OCI-LY1 (cell line): Measurements from ENCODE around the gene TMBIM4.

Experiments
- H2AFZ ChIP-seq: fragments of 200-600 bp; sonication (generic), shearing (Covaris generic); 2 replicates; pipeline ENCODE4 v1.6.0; 2014; ENCODE audit warnings: antibody characterized with exemption, mild to moderate bottlenecking, low read length
- H3F3A ChIP-seq: fragments of 200-600 bp; sonication (generic), shearing (Covaris generic); 2 replicates; pipeline ENCODE4 v1.6.0; 2014; ENCODE audit warnings: mild to moderate bottlenecking, antibody characterized with exemption, low read length, moderate library complexity; ENCODE audit not compliant: insufficient read depth
- H3K27ac ChIP-seq: fragments of 200-600 bp; sonication (generic); 2 replicates; pipeline ENCODE4 v1.5.1; 2014; ENCODE audit warnings: low read length, mixed run types, mild to moderate bottlenecking, low read depth; ENCODE audit not compliant: poor library complexity, severe bottlenecking
- H3K27me3 ChIP-seq: fragments of 200-600 bp; sonication (generic); 2 replicates; pipeline ENCODE4 v1.6.0; 2014; ENCODE audit warnings: antibody characterized with exemption, mild to moderate bottlenecking, low read length, moderate library complexity; ENCODE audit not compliant: insufficient read depth
- H3K36me3 ChIP-seq: fragments of 200-600 bp; sonication (generic); 2 replicates; pipeline ENCODE4 v1.6.1; 2014; ENCODE audit warnings: mild to moderate bottlenecking, antibody characterized with exemption, low read length, moderate library complexity, mixed read lengths; ENCODE audit not compliant: insufficient read depth
- H3K4me1 ChIP-seq: fragments of 200-600 bp; sonication (generic); 2 replicates; pipeline ENCODE4 v1.5.1; 2014; ENCODE audit warnings: mild to moderate bottlenecking, low read length, moderate library complexity; ENCODE audit not compliant: insufficient read depth, severe bottlenecking
- H3K4me2 ChIP-seq: fragments of 200-600 bp; sonication (generic), shearing (Covaris generic); 2 replicates; pipeline ENCODE4 v1.6.1; 2014; ENCODE audit warnings: low read length
- H3K4me3 ChIP-seq: fragments of 200-600 bp; sonication (generic); 2 replicates; pipeline ENCODE4 v1.5.1; 2014; ENCODE audit warnings: low read length, low read depth, mild to moderate bottlenecking, mixed read lengths; ENCODE audit not compliant: poor library complexity, severe bottlenecking
- H3K79me2 ChIP-seq: fragments of 200-600 bp; shearing (Covaris generic); 2 replicates; pipeline ENCODE4 v1.6.1; 2016; ENCODE audit warnings: mixed run types, low read length, mixed read lengths; ENCODE audit not compliant: insufficient read depth
- H3K9ac ChIP-seq: fragments of 200-600 bp; sonication (generic), shearing (Covaris generic); 2 replicates; pipeline ENCODE4 v1.6.1; 2014; ENCODE audit warnings: mild to moderate bottlenecking, low read length, mixed read lengths
- H3K9me2 ChIP-seq: fragments of 200-600 bp; sonication (generic), shearing (Covaris generic); 2 replicates; pipeline ENCODE4 v1.6.1; 2014; ENCODE audit warnings: low read depth, mild to moderate bottlenecking, low read length, mixed read lengths
- H3K9me3 ChIP-seq: fragments of 200-600 bp; shearing (Covaris generic); 2 replicates; pipeline ENCODE4 v1.6.1; 2014; ENCODE audit warnings: low read length, mixed read lengths
- H4K20me1 ChIP-seq: fragments of 200-600 bp; sonication (generic), shearing (Covaris generic); 2 replicates; pipeline ENCODE4 v1.6.0; 2016; ENCODE audit warnings: mild to moderate bottlenecking, low read length; ENCODE audit not compliant: insufficient read depth
- EZH2 ChIP-seq: fragments of 200-600 bp; sonication (generic), shearing (Covaris generic); IDR thresholded peaks from 2 replicates; pipeline ENCODE4 v1.8.0; 2017; ENCODE audit warnings: borderline replicate concordance, mixed run types, mild to moderate bottlenecking, antibody characterized with exemption, low read length, moderate library complexity, mixed read lengths
- TF ChIP-seq, protein P1 (sequence below): fragments of 200-600 bp; sonication (generic), shearing (Covaris generic); IDR thresholded peaks from 2 replicates; pipeline ENCODE4 v1.5.1; 2017; ENCODE audit warnings: mild to moderate bottlenecking, antibody characterized with exemption, low read length, moderate library complexity, mixed read lengths

Gene TMBIM4

DNA sequence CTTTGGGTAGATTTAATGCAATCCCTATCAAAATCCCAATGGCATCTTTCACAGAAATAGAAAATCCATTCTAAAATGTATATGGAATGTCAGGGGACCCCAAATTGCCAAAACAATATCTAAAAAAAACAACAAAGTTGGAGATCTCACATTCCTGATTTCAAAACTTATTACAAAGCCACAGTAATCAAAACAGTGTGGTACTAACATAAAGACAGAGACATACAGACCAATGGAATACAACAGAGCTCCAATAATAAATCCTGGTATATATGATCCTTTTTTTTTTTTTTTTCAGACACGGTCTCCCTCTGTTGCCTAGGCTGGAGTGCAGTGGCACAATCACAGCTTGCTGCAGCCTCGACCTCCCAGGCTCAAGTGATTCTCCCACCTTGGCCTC lies 4.7 kb downstream of the TMBIM4 start:
- Histone ChIP-seq H3K27ac (no peak overlapping the region), H3K27me3 (no peaks in the 10 kb centered on the region), H3K9me2 (no peaks in the 10 kb centered on the region), H3K9ac (no peak overlapping the region), H4K20me1 (no peaks in the 10 kb centered on the region), H3K9me3 (peaks cover 21% of the 10 kb centered on the region), H3F3A (no peaks in the 10 kb centered on the region), H3K4me2 (no peak overlapping the region), H2AFZ (no peak overlapping the region), H3K36me3 (peaks cover 59% of the 10 kb centered on the region), H3K4me1 (peaks cover 11% of the 10 kb centered on the region), H3K79me2 (peaks cover 72% of the 10 kb centered on the region), H3K4me3 (no peak overlapping the region)
- TF ChIP-seq, protein P1, sequence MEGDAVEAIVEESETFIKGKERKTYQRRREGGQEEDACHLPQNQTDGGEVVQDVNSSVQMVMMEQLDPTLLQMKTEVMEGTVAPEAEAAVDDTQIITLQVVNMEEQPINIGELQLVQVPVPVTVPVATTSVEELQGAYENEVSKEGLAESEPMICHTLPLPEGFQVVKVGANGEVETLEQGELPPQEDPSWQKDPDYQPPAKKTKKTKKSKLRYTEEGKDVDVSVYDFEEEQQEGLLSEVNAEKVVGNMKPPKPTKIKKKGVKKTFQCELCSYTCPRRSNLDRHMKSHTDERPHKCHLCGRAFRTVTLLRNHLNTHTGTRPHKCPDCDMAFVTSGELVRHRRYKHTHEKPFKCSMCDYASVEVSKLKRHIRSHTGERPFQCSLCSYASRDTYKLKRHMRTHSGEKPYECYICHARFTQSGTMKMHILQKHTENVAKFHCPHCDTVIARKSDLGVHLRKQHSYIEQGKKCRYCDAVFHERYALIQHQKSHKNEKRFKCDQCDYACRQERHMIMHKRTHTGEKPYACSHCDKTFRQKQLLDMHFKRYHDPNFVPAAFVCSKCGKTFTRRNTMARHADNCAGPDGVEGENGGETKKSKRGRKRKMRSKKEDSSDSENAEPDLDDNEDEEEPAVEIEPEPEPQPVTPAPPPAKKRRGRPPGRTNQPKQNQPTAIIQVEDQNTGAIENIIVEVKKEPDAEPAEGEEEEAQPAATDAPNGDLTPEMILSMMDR, result no peak
- TF ChIP-seq EZH2, result no peak

DNA sequence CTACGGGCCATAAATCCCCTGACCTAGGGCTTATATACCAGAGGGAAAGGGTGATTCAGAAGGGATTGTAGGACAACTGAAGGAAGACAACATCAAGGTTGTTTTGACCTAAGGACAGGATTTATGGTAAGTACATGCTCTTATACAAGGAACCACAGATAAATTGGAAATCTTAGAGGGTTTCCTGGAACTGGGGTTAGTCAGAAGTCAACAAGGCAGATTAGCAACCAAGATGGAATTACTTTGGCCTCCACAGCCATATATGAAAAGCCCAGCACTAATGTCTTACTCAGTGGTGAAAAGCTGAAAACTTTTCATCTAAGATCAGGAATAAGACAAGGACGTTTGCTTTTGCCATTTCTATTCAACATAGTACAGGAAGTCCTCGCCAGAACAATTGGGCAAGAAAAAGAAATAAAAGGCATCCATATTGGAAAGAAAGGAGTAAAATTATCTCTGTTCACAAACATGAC lies 5.4 kb downstream of the TMBIM4 start:
- Histone ChIP-seq H3K4me3 (no peak overlapping the region), H3K4me2 (no peak overlapping the region), H3K4me1 (peaks cover 11% of the 10 kb centered on the region), H2AFZ (no peak overlapping the region), H3K79me2 (peaks cover 72% of the 10 kb centered on the region), H3F3A (no peaks in the 10 kb centered on the region), H3K27me3 (no peaks in the 10 kb centered on the region), H3K9ac (no peak overlapping the region), H3K9me3 (peaks cover 21% of the 10 kb centered on the region), H3K9me2 (no peaks in the 10 kb centered on the region), H3K27ac (no peak overlapping the region), H3K36me3 (peaks cover 67% of the 10 kb centered on the region), H4K20me1 (no peaks in the 10 kb centered on the region)
- TF ChIP-seq, protein P1, result no peak
- no peak for TF ChIP-seq EZH2

DNA sequence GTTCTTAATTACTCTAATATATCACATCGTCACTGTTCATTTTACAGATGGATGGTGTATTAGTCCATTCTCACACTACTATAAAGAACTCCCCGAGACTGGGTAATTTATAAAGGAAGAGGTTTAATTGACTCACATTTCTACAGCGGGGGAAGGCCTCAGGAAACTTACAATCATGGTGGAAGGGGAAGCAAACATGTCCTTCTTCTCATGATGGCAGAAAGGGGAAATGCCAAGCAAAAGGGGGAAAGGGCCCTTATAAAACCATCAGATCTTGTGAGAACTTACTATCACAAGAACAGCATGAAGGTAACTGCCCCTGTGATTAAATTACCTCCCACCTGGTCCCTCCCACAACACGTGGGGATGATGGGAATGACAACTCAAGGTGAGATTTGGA lies 6.5 kb downstream of the TMBIM4 start:
- H4K20me1 ChIP-seq, result no peaks in the 10 kb centered on the region
- H2AFZ ChIP-seq, result no peak overlapping the region
- H3K4me1 ChIP-seq, result peaks cover 4% of the 10 kb centered on the region
- no peak overlapping the region for H3K4me3 ChIP-seq
- H3K36me3 ChIP-seq, result peaks cover 74% of the 10 kb centered on the region
- H3K4me2 ChIP-seq, result no peak overlapping the region
- H3K27ac ChIP-seq, result no peak overlapping the region
- no peaks in the 10 kb centered on the region for H3K27me3 ChIP-seq
- H3K9ac ChIP-seq, result no peak overlapping the region
- H3K79me2 ChIP-seq, result peaks cover 65% of the 10 kb centered on the region
- no peaks in the 10 kb centered on the region for H3K9me2 ChIP-seq
- H3K9me3 ChIP-seq, result peaks cover 21% of the 10 kb centered on the region
- no peak for TF ChIP-seq EZH2
- TF ChIP-seq, protein P1, result no peak
- no peaks in the 10 kb centered on the region for H3F3A ChIP-seq
